K562 (cell line): Measurements from ENCODE around the gene ARHGEF10L. TPM values are rescaled to one million over a fixed set of nuclear protein-coding genes. Genes with fewer than 3 reads are reported as not detected.

Experiments
- ATF1 ChIP-seq, 2 experiments: fragments of 450-650 bp in 1 of 2; IDR thresholded peaks; 2 replicates each; pipeline ENCODE4 v1.6.1; 2016; ENCODE audit warnings: missing compliant biosample characterization in 1 of 2, missing genetic modification characterization in 1 of 2
- E2F8 ChIP-seq: fragments of 450-650 bp; IDR thresholded peaks from 2 replicates; pipeline ENCODE4 v1.7.1; 2018; ENCODE audit warnings: mild to moderate bottlenecking, low read depth; ENCODE audit not compliant: partially characterized antibody
- FOSL1 ChIP-seq: fragments of 200-800 bp; sonication (Bioruptor generic); conservative IDR thresholded peaks from 2 replicates; pipeline ENCODE4 v1.6.1; 2016; ENCODE audit warnings: missing genetic modification characterization, missing compliant biosample characterization
- HNRNPLL ChIP-seq: fragments of 200-400 bp; formaldehyde crosslinking; IDR thresholded peaks from 2 replicates; pipeline ENCODE4 v1.6.1; 2017; ENCODE audit warnings: low read length, low read depth, mild to moderate bottlenecking; ENCODE audit not compliant: poor library complexity, severe bottlenecking
- KLF10 ChIP-seq: fragments of 250-450 bp; sonication (Bioruptor Pico); IDR thresholded peaks from 2 replicates; pipeline ENCODE4 v1.6.1; 2021; ENCODE audit warnings: matching md5 sums
- MCM3 ChIP-seq: fragments of 450-650 bp; IDR thresholded peaks from 2 replicates; pipeline ENCODE4 v1.6.1; 2016
- MECOM ChIP-seq: fragments of 250-450 bp; sonication (Bioruptor Pico); IDR thresholded peaks from 2 replicates; pipeline ENCODE4 v1.8.0; 2022; ENCODE audit warnings: inconsistent platforms
- NR4A1 ChIP-seq, 2 experiments: fragments of 250-450 bp in 1 of 2; fragments of 450-650 bp in 1 of 2; sonication (Bioruptor Pico) in 1 of 2; IDR thresholded peaks; 2 replicates each; pipeline versions ENCODE4 v1.4.0 to v1.6.1; 2016 to 2020; ENCODE audit warnings: mild to moderate bottlenecking in 2 of 2, missing compliant biosample characterization in 1 of 2, missing genetic modification characterization in 1 of 2, moderate library complexity in 1 of 2
- POLR3G ChIP-seq: IDR thresholded peaks from 2 replicates; pipeline ENCODE4 v1.6.1; 2011; ENCODE audit not compliant: insufficient read length, insufficient replicate concordance; ENCODE audit errors: extremely low read depth
- TOE1 ChIP-seq, 2 experiments: fragments of 450-650 bp in 1 of 2; sonication (generic) in 1 of 2; formaldehyde crosslinking in 1 of 2; IDR thresholded peaks; 2 replicates each; pipeline versions ENCODE4 v1.7.1 to v1.8.0; 2016 to 2022; ENCODE audit warnings: borderline replicate concordance in 2 of 2, mild to moderate bottlenecking in 2 of 2, antibody characterized with exemption in 1 of 2, inconsistent platforms in 1 of 2, low read depth in 1 of 2, missing genetic modification reagents in 1 of 2, moderate library complexity in 1 of 2
- ZNF121 ChIP-seq: sonication (generic); formaldehyde crosslinking; conservative IDR thresholded peaks from 2 replicates; pipeline ENCODE4 v1.8.0; 2022; ENCODE audit warnings: missing genetic modification reagents
- polyA plus RNA-seq, 8 experiments: library from polyadenylated mRNA; depleted of rRNA in 4 of 8; stranded (reverse) in 5 of 8; unstranded in 3 of 8; fragments of >200 nt; fragmentation: Nextera tagmentation in 2 of 8; fragmentation: Illumina TruSeq in 1 of 8; extraction: Ambion mirVana in 2 of 8; extraction: Trizol in 1 of 8; gene quantifications; 2 replicates each; pipeline versions ENCODE4 v1.2.1 to v1.2.3, GENCODE V29; 2011 to 2014; ENCODE audit warnings: inconsistent platforms in 1 of 8, missing spikeins in 1 of 8
- total RNA-seq, 7 experiments: library from RNA; depleted of rRNA in 6 of 7; stranded (reverse); fragments of >200 nt in 6 of 7; fragmentation: Illumina TruSeq in 2 of 7; extraction: Trizol in 2 of 7; gene quantifications; 2 replicates each; pipeline versions ENCODE4 v1.2.1 to v1.2.3, GENCODE V29; 2011 to 2021; ENCODE audit warnings: low replicate concordance in 1 of 7
- TF ChIP-seq, protein P1 (sequence below): sonication (generic); formaldehyde crosslinking; IDR thresholded peaks from 2 replicates; pipeline ENCODE4 v1.8.1; 2023; ENCODE audit warnings: missing genetic modification reagents, mild to moderate bottlenecking, borderline replicate concordance
- TF ChIP-seq, protein P2 (sequence below): sonication (generic); formaldehyde crosslinking; IDR thresholded peaks from 2 replicates; pipeline ENCODE4 v1.8.1; 2023; ENCODE audit warnings: mild to moderate bottlenecking, missing genetic modification reagents, moderate library complexity

ARHGEF10L gene
- total and polyA plus RNA-seq, 9 of the 15 experiments (the other 6 are each of a cell fraction or from before 2014, with no cell fraction given) = 0.09 to 0.13 TPM; not detected in 7

DNA sequence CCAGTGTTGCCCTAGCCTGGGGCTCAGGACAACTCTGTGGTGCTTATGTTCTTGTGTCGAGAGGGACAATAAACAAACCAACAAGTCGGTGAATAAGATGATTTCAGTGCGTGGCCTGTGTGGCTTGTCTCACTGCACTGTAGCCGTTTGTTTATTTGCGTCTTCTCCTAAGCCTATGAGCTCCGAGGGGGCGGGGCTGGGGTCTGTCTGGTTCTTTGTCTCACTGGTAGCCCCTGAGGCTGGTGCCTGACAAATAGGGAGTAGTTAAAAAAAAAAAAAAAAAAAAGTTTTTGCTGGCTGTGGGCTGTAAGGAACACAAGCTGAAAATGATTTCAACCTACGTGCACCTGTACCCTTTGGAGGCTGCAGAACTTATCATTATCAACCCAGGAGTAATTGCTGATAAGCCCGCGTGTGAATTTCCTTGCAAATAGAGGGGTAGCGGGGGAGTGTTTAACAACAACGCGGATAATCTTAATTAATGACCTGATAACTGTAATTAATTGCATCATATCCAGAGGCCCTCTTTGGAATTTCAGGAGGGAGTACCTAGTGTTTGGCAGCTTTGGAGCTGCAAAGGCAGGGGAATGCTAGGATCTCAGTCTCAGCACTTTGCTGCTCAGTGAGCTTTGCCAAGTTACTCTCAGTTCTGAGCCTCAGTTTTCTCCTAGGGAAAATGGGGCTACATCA is 925 bp upstream of the ARHGEF10L start (continued):
- TF ChIP-seq, protein P1, sequence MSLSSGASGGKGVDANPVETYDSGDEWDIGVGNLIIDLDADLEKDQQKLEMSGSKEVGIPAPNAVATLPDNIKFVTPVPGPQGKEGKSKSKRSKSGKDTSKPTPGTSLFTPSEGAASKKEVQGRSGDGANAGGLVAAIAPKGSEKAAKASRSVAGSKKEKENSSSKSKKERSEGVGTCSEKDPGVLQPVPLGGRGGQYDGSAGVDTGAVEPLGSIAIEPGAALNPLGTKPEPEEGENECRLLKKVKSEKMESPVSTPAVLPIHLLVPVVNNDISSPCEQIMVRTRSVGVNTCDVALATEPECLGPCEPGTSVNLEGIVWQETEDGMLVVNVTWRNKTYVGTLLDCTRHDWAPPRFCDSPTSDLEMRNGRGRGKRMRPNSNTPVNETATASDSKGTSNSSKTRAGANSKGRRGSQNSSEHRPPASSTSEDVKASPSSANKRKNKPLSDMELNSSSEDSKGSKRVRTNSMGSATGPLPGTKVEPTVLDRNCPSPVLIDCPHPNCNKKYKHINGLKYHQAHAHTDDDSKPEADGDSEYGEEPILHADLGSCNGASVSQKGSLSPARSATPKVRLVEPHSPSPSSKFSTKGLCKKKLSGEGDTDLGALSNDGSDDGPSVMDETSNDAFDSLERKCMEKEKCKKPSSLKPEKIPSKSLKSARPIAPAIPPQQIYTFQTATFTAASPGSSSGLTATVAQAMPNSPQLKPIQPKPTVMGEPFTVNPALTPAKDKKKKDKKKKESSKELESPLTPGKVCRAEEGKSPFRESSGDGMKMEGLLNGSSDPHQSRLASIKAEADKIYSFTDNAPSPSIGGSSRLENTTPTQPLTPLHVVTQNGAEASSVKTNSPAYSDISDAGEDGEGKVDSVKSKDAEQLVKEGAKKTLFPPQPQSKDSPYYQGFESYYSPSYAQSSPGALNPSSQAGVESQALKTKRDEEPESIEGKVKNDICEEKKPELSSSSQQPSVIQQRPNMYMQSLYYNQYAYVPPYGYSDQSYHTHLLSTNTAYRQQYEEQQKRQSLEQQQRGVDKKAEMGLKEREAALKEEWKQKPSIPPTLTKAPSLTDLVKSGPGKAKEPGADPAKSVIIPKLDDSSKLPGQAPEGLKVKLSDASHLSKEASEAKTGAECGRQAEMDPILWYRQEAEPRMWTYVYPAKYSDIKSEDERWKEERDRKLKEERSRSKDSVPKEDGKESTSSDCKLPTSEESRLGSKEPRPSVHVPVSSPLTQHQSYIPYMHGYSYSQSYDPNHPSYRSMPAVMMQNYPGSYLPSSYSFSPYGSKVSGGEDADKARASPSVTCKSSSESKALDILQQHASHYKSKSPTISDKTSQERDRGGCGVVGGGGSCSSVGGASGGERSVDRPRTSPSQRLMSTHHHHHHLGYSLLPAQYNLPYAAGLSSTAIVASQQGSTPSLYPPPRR (CRISPR knock-in tag) = no peak
- no peak for TF ChIP-seq POLR3G
- no peak for TF ChIP-seq FOSL1 (tag)
- TF ChIP-seq, protein P2, sequence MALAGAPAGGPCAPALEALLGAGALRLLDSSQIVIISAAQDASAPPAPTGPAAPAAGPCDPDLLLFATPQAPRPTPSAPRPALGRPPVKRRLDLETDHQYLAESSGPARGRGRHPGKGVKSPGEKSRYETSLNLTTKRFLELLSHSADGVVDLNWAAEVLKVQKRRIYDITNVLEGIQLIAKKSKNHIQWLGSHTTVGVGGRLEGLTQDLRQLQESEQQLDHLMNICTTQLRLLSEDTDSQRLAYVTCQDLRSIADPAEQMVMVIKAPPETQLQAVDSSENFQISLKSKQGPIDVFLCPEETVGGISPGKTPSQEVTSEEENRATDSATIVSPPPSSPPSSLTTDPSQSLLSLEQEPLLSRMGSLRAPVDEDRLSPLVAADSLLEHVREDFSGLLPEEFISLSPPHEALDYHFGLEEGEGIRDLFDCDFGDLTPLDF = no peak
- no peak for TF ChIP-seq HNRNPLL
- no peak for TF ChIP-seq KLF10 (CRISPR knock-in tag)
- TF ChIP-seq MECOM (CRISPR knock-in tag) = no peak
- no peak for TF ChIP-seq ZNF121
- TF ChIP-seq ATF1 (CRISPR knock-in tag; IDR thresholded peaks at IDR 0.05) = no peak
- TF ChIP-seq ATF1 (tag; IDR thresholded peaks at IDR 0.05) = no peak
- TF ChIP-seq TOE1 (IDR thresholded peaks at IDR 0.05; ENCODE audit: borderline replicate concordance) = no peak
- no peak for TF ChIP-seq TOE1 (CRISPR knock-in tag; IDR thresholded peaks at IDR 0.05; ENCODE audit: borderline replicate concordance, low read depth)
- TF ChIP-seq MCM3 = no peak
- no peak for TF ChIP-seq E2F8
- TF ChIP-seq NR4A1 (CRISPR knock-in tag; IDR thresholded peaks at IDR 0.05) = no peak
- no peak for TF ChIP-seq NR4A1 (tag; IDR thresholded peaks at IDR 0.05)
